Effector CD4-positive, alpha-beta T cell (primary cell): Measurements from ENCODE around the gene VMP1.
"Not testable (repeated sequence)": the region's sequence is repeated elsewhere in the genome, so short reads cannot be mapped to it uniquely, and the experiment has no call there.

Experiments used
- DNase-seq: peaks from one replicate; pipeline ENCODE4 v3.0.0-alpha.2; 2020

The VMP1 gene

DNA sequence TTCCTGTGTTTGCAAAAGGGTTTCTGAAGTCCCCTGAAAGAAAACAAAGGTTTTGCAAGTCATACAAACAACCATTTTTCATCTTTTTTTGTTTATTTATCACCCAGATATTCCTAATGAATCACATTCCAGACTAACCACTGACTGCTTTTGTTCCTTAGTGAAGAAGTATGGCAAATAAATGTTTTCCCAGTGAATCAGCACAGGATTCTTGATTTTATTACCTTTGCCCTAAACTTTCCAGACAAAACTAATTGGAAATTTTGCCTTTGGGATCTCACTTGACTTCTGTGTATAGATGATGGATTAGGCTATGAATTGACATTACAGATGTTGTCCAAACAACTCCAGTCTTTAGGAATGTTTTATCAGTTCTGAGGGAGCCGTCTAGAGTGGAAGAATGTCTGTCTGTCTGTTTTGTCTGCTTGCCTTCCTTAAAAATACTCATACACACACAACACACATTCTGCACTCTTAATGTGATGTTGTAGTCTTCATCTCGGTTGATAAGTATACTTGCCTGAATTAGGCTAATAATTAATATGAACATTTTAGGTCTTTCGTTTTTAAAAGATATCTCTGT is 48.9 kb downstream of the VMP1 start:
- DNase-seq: no peak

DNA sequence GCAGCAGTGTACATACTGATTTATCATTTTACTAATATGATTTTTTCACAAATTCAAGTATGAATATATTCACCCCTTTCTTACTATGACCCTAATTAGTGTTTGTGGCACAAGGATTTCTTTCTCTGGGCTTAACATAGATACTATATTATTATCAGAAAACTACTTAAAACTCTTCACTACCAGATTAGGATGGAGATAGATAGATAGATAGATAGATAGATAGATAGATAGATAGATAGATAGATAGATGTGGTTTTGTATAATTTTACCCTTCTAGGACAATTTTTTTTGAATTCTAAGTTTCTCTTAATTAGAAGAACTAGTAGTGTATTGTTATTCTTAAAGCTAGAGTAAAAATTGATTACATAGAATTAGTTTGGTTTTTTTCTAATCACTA is 49.6 kb downstream of the VMP1 start:
- DNase-seq: no peak

DNA sequence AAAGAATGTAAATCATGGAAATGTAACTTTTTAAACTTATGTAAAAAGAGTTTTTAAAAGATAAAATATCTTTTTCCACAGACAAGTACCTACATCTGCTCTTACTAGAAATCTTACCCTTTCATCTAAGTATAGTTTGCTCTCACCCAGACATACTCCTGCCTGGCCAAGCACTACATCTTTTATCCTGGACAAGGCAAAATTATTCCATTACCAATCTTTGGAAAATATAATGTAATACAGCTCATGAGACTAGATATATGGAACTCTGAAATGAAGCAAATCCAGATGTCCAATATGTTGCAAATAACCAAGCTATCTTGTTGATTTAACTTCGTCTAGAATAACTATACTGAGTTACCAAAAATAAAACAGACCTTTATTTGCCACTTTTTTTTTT is 50.0 kb downstream of the VMP1 start:
- no peak for DNase-seq

DNA sequence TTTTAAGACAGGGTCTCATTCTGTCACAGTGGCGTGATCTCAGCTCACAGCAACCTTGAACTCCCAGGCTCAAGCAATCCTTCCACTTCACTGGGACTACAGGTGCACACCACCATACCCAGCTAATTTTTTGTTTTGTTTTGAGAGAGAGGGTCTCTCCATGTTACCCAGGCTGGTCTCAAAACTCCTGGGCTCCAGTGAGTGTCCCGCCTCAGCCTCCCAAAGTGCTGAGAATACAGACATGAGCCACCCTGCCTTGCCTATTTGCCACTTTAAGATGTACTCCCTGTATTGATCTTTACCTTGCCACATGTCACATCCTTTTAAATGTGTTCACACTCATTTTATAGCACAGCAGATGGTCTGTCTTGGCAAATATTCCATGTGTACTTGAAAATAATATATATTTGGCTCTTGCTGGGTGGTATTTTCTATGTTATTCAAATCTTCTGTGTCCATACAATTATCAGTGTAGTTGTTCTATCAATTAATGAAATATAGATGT is 50.5 kb downstream of the VMP1 start:
- no peak for DNase-seq

DNA sequence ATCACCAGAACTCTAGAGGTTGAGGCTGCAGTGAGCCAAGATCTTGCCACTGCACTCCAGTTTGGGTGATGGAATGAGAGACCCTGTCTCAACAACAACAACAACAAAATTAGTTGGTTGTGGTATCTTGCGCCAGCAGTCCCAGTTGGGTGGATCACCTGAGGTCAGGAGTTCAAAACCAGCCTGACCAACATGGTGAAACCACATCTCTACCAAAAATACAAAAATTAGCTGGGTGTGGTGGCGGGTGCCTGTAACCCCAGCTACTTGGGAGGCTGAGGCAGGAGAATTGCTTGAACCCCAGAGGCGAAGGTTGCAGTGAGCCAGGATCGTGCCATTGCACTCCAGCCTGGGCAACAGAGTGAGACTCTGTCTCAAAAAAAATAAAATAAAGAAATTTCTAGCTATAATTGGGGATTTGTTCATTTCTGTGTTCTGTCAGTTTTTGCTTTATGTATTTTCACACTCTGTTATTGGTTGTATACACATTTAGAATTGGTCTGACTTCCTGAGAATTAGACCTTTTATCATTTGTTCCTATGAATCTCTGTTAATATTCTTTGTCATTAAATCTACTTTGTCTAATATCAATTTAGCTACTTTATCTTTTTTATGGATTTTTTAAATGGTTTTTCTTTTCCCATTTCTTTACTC is 51.7 kb downstream of the VMP1 start:
- DNase-seq: not testable (repeated sequence)

DNA sequence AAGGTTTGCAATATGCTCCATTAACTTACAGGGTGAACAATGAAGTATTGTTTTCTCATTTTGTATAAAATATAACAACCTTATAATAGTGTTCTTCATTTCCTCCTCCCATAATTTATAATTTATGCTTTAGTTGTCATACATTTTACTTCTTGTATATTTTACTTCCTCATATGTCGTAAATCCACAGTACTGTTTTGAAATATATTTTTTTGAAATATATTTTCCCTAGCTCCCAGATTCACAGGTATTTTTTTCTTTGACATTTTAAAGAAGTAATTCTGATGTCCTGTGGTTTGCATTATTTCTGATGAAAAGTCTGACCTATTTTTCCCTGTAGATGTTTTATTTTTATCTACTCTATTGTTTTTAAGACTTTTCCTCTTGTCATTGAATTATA is 52.7 kb downstream of the VMP1 start:
- no peak for DNase-seq

DNA sequence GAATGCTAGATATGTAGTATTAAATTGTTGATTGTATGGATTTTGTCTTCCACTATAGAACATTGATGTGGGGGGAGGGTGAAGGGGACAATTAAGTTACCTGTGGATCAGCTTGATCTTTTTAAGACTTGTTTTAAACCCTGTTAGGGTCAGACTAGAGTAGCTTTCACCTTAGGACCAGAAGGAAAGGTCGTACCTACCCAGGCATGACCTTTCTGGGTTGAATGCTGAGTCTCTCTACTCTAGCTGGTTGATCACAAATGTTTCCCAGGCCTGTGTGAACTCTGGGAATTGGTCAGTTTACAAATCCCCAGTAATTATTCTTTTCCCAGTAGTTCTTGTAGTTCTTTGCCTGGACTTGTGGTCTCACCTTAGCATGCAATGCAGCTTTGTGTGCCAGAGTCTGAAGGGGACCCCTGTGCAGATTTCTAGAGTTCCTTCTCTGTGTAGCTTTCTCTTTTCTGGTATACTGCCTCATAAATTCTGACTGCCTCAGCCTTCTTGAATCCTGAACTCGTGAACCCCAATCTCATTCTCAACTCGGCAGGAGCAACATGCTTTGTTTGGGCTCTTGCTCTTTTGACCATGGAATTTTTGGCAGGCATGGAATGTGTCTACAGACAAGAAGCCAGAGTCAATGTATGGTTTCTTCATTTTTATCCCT is 54.1 kb downstream of the VMP1 start:
- DNase-seq: no peak

DNA sequence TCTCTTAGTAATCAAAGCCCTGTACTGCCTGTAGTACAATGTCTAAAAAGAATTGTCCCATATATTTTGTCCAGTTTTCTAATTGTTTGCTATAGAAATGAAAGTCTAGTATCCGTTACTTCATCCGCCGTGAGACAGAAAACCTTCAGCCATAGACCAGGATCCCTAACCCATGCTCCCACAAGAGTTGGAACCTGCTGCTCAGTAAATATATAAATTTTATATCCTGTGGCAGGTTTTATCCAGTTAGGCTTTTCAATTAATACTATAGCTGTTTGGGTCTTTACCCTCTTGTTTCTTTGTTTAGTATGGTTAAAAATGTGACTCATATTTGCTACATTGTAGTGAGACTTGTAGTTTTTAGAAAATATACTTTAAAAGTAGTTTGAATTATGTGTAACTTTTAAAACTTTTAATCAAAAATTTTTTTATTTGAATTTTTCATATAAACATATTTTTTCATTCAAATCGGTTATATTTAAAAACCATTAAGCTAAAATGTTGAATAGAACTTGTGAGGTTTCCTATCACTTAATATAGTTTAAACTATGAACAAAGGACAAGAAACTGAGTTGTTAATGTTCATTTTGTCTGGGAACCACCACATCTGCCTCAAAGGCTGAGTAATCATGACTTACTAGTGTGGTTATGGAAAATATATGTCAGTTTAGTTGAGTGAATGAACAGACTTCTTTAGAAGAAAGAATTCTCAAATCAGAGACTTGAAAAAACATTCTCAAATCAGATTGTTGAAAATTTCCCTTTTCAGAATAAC is 54.8 kb downstream of the VMP1 start:
- DNase-seq: no peak

DNA sequence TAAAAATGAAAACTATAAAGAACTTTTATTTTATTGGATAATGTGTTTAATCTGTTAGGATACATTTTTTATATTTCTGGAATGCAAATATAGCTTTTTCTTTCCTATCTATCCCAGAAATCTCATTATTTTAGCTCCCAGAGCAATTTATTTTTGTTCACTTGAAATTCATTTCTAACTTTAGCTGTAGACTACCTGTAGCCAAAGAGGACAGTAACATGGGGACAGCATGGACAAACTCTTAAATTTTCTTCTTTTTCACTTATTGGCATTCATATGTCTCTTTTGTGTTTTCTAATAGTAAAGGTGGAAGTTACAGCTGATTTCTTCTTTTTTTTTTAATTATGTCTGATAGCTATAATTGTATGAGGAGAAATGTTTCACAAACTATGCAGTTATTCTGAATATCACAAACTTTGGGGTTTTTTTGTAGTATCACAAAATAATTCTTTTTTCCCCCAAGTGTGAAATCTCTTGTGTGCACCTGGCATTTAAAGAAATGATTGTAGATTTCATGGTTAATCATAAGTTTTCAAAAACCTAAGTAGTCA is 55.4 kb downstream of the VMP1 start:
- DNase-seq: no peak

DNA sequence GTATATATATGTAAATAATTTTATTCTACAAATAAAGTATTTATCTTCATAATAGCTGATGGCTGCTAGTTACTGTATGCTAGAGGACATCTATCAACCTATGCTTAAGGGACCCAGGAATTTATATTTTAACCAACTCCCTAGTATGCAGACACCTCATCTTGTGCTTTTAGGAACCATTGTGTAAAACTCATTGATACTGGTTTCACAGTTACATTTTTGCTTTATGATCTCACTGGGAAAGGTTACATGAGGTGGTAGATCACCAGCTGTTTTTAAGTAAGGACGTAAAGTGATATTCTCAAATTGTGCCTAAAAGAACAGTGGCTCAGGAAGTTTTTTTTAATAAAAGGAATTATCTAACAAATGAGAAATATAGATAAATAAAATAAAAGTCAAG is 56.4 kb downstream of the VMP1 start:
- no peak for DNase-seq

DNA sequence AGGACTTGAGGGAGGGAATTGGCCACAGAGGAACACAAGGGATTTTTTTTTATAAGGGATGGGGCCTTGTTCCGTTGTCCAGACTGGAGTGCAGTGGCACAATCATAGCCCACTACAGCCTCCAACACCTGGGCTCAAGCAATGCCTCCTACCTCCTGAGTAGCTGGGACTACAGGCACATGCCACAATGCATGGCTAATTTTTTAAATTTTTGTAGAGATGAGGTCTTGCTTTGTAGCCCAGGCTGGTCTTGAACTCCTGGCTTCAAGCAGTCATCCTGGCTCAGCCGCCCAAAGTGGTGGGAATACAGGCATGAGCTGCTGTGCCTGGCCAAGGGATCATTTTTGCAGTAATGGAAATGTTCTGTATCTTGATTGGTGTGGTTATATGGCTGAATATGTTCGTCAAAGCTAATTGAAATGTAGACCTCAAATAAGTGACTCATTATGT is 56.9 kb downstream of the VMP1 start:
- no peak for DNase-seq

DNA sequence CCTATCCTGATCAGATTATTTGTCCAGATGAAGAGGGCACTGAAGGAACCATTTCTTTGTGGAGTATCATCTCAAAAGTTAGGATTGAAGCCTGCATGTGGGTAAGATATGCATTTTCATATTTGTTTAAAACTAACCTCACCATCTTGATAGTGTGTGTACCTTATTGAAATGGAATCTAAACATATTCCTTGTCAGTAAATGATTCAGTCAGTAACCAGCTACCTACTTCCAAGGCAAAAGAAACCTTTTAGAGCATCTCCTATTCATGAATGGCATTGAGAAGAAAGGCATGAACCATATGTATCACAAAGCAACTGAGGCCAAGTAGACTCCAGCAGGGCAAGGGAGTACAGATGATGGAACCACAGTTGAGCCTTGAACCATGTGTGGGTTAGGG is 57.6 kb downstream of the VMP1 start:
- no peak for DNase-seq

DNA sequence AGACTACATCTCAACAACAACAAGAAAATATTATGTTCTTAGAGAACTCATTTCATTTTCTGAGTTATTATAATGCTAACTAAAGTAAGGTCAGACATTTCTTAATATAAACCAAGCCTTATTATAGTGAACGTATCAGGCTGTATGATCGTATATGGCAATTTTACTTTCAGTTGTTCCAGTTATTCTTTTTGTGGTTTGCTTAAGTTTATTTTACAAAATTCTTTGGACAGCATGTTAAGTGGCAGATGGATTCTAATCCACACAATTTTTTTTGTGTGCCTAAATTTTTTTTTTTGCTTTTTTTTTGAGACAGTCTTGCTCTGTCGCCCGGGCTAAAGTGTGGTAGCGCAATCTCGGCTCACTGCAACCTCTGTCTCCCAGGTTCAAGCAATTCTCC is 59.0 kb downstream of the VMP1 start:
- DNase-seq: no peak

DNA sequence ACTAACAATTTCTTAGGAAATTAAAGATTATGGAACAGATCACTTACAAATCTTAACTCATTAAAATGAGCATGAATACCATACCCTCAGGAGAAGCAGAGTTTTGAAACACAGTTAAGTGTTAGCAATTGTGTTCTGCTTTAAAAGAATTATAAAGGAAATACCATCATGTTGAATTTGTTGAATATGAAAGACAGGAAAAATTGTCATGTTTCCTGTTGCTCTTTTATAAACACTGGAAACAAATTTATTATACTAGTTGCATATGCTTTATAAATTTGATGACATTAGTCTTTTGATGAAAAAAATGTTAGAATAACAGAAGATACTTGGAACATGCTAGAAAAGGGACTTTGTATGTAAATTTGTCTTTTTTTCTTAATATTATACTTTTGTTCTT is 59.7 kb downstream of the VMP1 start:
- DNase-seq: no peak

DNA sequence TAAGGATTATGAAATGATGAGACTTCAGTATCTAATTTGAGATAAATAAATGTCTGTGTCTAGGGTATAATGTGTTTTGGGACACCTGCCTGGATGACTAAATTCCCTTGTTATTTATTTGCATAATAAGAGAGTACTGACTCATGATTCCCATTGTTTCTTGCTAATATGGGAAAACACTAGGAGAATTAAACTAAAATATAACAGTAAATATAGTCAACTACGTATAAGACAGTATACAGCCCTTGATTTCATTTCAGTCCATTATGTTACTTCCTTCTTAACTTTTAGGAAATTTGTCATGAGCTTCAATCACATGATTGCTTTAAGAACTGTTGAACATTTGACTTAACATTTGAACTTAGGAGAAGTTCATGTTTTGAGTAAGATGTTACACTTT is 62.4 kb downstream of the VMP1 start:
- no peak for DNase-seq

DNA sequence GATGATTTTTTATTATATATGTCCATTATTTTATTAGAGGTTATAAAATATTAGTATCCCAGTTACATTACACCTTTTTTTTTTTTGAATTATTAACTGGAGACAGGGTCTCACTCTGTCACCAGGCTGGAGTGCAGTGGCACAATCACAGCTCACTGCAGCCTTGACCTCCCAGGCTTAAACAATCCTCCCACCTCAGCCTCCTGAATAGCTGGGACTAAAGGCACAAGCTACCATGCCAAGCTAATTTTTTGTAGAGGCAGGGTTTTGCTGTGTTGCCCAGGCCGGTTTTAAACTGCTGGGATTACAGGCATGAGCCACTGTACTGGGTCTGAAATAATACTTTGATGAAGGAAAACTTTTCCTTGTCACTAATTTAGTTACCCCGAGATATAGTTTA is 63.6 kb downstream of the VMP1 start:
- no peak for DNase-seq

DNA sequence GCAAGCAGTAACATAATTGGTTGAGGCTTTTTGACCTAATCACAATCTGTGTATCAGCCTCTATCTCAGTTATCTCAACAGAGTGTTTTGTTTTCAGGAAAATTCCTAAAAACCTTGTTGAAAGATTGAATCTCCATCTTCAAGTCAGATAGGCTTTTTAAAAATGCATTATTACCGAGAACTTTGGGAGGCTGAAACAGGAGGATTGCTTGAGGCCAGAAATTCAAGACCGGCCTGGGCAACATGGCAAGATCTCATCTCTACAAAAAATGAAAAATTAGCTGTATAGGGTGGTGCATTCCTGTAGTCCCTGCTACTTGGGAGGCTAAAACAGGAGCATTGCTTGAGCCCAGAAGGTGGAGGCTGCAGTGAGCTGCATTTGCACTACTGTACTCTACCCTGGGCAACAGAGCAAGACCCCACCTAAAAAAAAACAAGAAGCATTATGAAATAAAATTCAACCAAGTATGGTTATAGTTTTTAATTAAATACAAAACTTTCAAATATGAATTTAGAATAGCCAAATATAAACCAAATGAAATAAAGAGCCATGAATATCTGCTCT is 68.4 kb downstream of the VMP1 start:
- DNase-seq: no peak

DNA sequence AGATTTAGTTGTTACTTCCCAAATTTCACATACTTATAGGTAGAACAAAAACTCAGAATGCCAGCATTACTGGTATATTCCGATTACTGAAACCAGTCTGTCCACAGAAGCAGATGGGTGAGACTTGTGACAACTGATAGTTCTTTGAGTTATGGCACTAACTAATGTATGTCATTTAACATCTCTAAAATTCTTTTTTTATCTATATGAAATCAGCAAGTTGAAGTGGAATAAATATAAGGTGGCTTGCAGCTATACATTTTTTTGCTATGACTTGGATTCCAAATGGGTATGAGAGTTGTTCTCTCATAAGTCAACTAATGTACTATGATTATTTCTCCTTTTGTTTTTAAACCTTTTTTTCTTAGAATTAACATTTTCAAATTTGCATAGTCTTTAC is 69.1 kb downstream of the VMP1 start:
- DNase-seq: no peak

DNA sequence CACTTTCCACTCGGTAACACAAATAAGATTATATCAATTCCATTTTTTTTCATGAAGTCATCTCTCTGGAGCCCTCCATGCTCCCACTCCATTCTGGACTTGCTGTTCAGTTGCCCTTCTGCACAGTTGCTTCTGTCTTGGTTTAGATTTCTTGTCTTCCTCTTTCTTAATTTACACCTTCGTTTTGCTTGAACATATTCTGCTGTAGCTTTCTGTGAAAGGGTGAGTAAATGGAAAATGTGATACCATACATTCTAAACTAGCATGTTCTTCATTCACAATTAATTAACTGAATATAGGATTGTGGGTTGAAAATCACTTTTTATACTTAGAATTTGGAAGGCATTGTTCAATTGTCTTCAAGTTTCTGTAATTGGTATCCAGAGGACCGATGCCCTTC is 69.6 kb downstream of the VMP1 start:
- no peak for DNase-seq

DNA sequence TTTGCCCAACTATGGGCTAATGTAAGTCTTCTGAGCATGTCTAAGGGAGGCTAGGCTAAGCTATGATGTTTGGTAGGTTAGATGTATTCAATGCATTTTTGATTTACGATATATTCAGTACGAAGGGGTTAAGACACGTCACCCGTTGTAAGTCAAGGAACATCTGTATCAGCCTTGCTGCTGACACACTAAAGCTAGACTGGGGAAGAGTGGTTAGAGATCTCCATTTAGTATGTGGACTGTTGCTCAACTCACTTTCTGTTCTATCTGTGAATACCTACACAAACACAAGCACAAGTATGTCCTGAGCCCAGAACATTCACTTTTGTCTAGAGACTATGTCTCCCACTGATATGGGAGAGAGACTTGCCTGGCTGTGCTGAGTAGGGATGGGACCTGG is 71.5 kb downstream of the VMP1 start:
- no peak for DNase-seq

DNA sequence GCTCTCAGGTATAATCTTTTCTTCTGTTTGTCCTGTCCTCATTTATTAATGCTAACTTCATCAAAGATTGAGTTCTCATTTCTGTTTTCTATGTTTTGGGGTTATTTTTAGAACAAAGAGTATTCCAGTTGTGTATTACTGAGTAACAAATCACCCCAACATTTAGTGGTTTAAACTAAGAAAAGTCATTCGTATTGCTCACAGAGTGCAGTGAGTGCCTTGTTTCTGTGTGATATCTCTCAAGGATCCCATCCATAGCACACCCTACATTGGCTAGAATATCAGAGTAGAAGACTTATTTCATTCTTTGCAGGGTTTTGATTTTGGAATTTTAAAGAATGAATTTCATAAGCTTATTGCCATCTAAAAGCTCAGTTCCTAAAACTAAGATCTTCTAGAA is 72.1 kb downstream of the VMP1 start:
- no peak for DNase-seq

DNA sequence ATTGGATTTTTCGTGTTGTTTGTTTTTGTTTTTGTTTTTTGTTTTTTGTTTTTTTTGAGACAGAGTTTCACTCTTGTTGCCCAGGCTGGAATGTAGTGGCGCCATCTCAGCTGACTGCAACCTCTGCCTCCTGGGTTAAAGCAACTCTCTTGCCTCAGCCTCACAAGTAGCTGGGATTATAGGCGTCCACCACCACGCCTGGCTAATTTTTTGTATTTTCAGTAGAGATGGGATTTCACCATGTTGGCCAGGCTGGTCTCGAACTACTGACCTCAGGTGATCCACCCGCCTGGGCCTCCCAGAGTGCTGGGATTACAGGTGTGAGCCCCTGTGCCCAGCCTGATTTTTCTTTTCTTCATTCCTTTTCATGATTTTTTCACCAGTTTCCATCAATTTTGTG is 73.1 kb downstream of the VMP1 start:
- DNase-seq: not testable (repeated sequence)
